Right lobe of liver (tissue), 6 donors: ENCODE measurements around the gene SNX15. TPM values are rescaled to one million over a fixed set of nuclear protein-coding genes. Genes with fewer than 3 reads are reported as not detected.

Experiments
- ATAC-seq, 4 donors: fragments of 200-7000 bp; cut with Tn5 transposase; one replicate each; pipeline ENCODE4 v1.9.1; 2020; ENCODE audit warnings: mild to moderate bottlenecking in 4 of 4, moderate library complexity in 4 of 4
- DNase-seq, 3 donors: peaks; one replicate each; pipeline ENCODE4 v3.0.0-alpha.2; 2020
- H3K27ac ChIP-seq, 3 donors: fragments of 200-600 bp; one replicate each; pipeline ENCODE4 v1.8.0; 2022
- H3K27me3 ChIP-seq, 2 donors: fragments of 200-600 bp; one replicate each; pipeline ENCODE4 v1.8.0; 2022
- H3K36me3 ChIP-seq, 4 donors: fragments of 200-600 bp; sonication (generic) in 1 of 4; one replicate each; pipeline versions ENCODE4 v1.5.1 to v1.8.0; 2017 to 2022; ENCODE audit warnings: control low read depth in 1 of 4
- H3K4me1 ChIP-seq, 4 donors: fragments of 200-600 bp; sonication (generic) in 1 of 4; one replicate each; pipeline versions ENCODE4 v1.5.1 to v1.8.0; 2017 to 2022; ENCODE audit warnings: control low read depth in 1 of 4
- H3K4me3 ChIP-seq, 3 donors: fragments of 200-600 bp; one replicate each; pipeline ENCODE4 v1.8.0; 2022
- H3K9me3 ChIP-seq, 4 donors: fragments of 200-600 bp; sonication (generic) in 1 of 4; one replicate each; pipeline versions ENCODE4 v1.5.1 to v1.8.0; 2017 to 2022; ENCODE audit warnings: control low read depth in 1 of 4
- CTCF ChIP-seq, 4 donors: fragments of 200-600 bp in 3 of 4; fragments of 450-650 bp in 1 of 4; IDR thresholded peaks; one replicate each; pipeline versions ENCODE4 v1.5.1 to v1.8.0; 2016 to 2022; ENCODE audit warnings: antibody characterized with exemption in 4 of 4, mild to moderate bottlenecking in 2 of 4
- POLR2A ChIP-seq: fragments of 450-650 bp; IDR thresholded peaks from one replicate; pipeline ENCODE4 v1.6.1; 2017; ENCODE audit warnings: antibody characterized with exemption, mild to moderate bottlenecking
- WGBS: methylation state at CpG from one replicate; pipeline ENCODE4 v1.1.6; 2018; ENCODE audit warnings: low coverage, low lambda C conversion rate; ENCODE audit not compliant: insufficient coverage; ENCODE audit errors: missing lambda C conversion rate; 5-methylcytosine and 5-hydroxymethylcytosine counted together
- intact Hi-C, 2 donors: fragments of 100-400 bp; cut with DNase I; formaldehyde crosslinking; loops; one replicate each; pipeline versions ENCODE4 v1.11.2 to v1.14.1; 2022
- total RNA-seq, 6 experiments: library from RNA; depleted of rRNA in 2 of 6; stranded (reverse); fragments of >200 nt in 2 of 6; fragmentation: NEBNext Ultra II Directional in 3 of 6; extraction: Animal tissue kit (Norgen Biotek cat#: 25700) in 3 of 6; gene quantifications; one replicate each; pipeline versions ENCODE4 v1.1.0 to v1.2.4, GENCODE V29; 2016 to 2023
- donor health status: DM: no; HTN: yes; CAD: no.
- donor health status: DM: no; HTN: no; CAD: no.
- donor health status: DM: no; HTN: no; CAD: no.
- donor health status: DM: no; HTN: yes; CAD: no.
- donor health status: DM: no; HTN: yes; CAD: no.

SNX15 gene
- total RNA-seq, 6 experiments from 2014 or later, result 6.4 to 10.3 (median 8.7) TPM

DNA sequence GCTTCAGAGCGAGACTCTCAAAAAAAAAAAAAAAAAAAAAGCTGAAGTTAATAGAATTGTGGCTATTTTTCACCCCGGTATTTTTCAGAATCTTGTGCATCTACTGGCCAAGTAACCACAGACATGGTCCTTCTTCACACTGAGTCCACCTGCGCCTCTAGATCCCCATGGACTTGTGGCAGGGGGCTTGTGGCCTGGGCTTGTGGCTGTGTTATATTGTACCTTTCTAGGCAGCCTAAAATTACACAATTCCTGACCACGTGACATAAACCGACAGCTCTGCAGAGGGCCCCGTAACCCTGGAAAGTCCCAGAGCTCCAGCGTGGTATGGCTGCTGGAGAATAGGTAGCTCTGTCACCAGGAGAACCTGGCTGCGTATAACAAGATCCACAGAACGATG lies 42.0 kb downstream of the SNX15 start:
- Histone ChIP-seq H3K27ac (no peak overlapping the region), H3K4me3 (no peak overlapping the region), H3K36me3 (no peaks in the 10 kb centered on the region), H3K27me3 (no peaks in the 10 kb centered on the region), H3K9me3 (no peaks in the 10 kb centered on the region), H3K4me1 (no peaks in the 10 kb centered on the region)
- DNase-seq (no peak), ATAC-seq (no peak)
- intact Hi-C loops, result no loop called here
- TF ChIP-seq POLR2A (no peak), CTCF (IDR thresholded peaks at IDR 0.05) (no peak)
- 28% methylated on average over 8 of the region's 9 CpGs for WGBS

DNA sequence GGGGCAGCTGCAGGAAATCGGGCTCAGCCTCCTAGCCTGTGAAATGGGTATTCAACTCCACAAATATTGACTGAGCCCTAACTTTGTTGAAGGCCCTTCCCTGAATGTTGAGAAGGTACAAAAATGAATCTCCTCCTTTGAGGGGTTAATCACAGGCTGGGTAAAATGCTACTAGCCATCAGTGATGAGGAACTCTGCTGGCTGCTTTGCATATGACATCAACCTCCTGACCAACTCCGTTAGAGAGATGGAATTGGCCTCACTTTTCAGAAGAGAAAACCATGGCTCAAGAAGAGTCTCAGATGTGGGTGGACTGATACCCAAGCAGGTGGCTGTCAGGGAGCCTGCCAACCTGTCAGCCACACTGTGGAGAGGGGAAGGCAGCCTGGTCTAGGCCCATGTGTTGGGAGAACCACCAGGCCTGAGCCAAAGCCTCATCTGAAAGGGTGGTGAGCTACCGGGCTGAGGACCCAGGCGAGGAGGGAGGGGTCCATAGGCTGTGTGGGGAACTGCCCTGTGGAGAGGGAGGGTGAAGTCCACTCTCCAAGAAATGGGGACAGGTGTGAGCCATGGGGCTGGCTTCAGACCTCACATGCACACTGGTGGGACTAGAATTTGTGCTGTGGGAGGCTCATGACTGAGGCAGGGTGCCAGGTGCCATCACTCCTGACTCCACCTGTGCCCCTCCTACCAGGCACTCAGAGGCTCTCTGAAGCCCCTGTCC lies 44.8 kb downstream of the SNX15 start:
- WGBS, result 61% methylated on average over 2 of the region's 4 CpGs
- Histone ChIP-seq H3K9me3 (no peaks in the 10 kb centered on the region), H3K36me3 (no peaks in the 10 kb centered on the region), H3K4me3 (no peak overlapping the region), H3K27me3 (no peaks in the 10 kb centered on the region), H3K27ac (no peak overlapping the region), H3K4me1 (no peaks in the 10 kb centered on the region)
- intact Hi-C loops, result no loop called here
- no peak for DNase-seq
- no peak for ATAC-seq
- TF ChIP-seq CTCF (IDR thresholded peaks at IDR 0.05) (no peak), POLR2A (no peak)

DNA sequence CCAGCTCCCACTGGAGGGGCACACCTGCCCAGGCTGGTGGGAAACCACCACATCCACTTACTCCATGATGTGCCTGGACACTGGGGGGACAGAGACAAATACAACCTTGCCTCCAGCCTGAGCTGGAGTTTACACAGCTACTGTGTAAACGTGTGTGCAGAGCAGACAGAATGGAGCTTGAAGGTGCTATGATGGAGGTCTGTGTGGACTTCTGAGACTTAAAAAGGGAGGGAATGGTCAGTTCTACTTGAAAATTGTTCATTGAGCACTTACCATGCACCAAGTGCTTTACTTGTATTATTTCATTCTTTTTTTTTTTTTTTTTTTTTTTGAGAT lies 45.4 kb downstream of the SNX15 start:
- Histone ChIP-seq H3K4me1 (no peaks in the 10 kb centered on the region), H3K9me3 (no peaks in the 10 kb centered on the region), H3K36me3 (no peaks in the 10 kb centered on the region), H3K27me3 (no peaks in the 10 kb centered on the region), H3K27ac (no peak overlapping the region), H3K4me3 (no peak overlapping the region)
- TF ChIP-seq CTCF (IDR thresholded peaks at IDR 0.05), result no peak
- DNase-seq, result no peak
- intact Hi-C loops, result no loop called here
- no CpG with 5 or more reads among the region's 1 CpG for WGBS
- no peak for ATAC-seq

- Histone ChIP-seq H3K4me3 (no peak overlapping the region), H3K9me3 (no peaks in the 10 kb centered on the region), H3K4me1 (no peaks in the 10 kb centered on the region), H3K27me3 (no peaks in the 10 kb centered on the region), H3K36me3 (no peaks in the 10 kb centered on the region), H3K27ac (no peak overlapping the region)
- intact Hi-C loops, result no loop called here
- TF ChIP-seq CTCF (IDR thresholded peaks at IDR 0.05) (no peak), POLR2A (no peak)
- DNase-seq, result no peak
- no peak for ATAC-seq
- 40% methylated on average over 1 of the region's 4 CpGs for WGBS
Observed at GRCh38 chr11:65077451-65077850, 50.2 kb downstream of the SNX15 start.

GRCh38 chr11:65078151-65078550 lies 50.9 kb downstream of the SNX15 start:
- ATAC-seq (peak; percentile 86 to 95 (median 92)), DNase-seq (peak in 2 of 3 donors; percentile 58 to 70)
- Histone ChIP-seq H3K4me1 (no peaks in the 10 kb centered on the region), H3K36me3 (no peaks in the 10 kb centered on the region), H3K9me3 (no peaks in the 10 kb centered on the region), H3K4me3 (no peak overlapping the region), H3K27ac (no peak overlapping the region), H3K27me3 (no peaks in the 10 kb centered on the region)
- intact Hi-C loops, result no loop called here
- no CpG with 5 or more reads among the region's 3 CpGs for WGBS
- TF ChIP-seq CTCF (IDR thresholded peaks at IDR 0.05) (peak; percentile 62 to 69 (median 66)), POLR2A (no peak)
